RCC 7860 (cell line): ENCODE results near the gene OSBPL10.
"Not testable (repeated sequence)": the region's sequence is repeated elsewhere in the genome, so short reads cannot be mapped to it uniquely, and the experiment has no call there.

Experiments
- DNase-seq: peaks from one replicate; pipeline ENCODE4 v3.0.0-alpha.2; 2015; ENCODE audit warnings: low spot score
- FAIRE-seq: peaks from 2 replicates; lab custom pipeline; 2012; peaks lifted over from hg19 to GRCh38; lab: Jason Lieb, UNC

OSBPL10 gene

GRCh38 chr3:31689523-31689922 is 291.5 kb downstream of the OSBPL10 start:
- not testable (repeated sequence) for DNase-seq, FAIRE-seq

GRCh38 chr3:31688984-31689383 is 292.1 kb downstream of the OSBPL10 start:
- DNase-seq (no peak), FAIRE-seq (no peak)

- FAIRE-seq (no peak), DNase-seq (no peak)
Observed at GRCh38 chr3:31687020-31687802, 293.9 kb downstream of the OSBPL10 start.

GRCh38 chr3:31680072-31680870 is 300.8 kb downstream of the OSBPL10 start:
- no peak for FAIRE-seq
- DNase-seq, result no peak

GRCh38 chr3:31676556-31676955 is 304.5 kb downstream of the OSBPL10 start:
- DNase-seq, result no peak
- FAIRE-seq, result no peak

GRCh38 chr3:31673950-31674349 is 307.1 kb downstream of the OSBPL10 start:
- no peak for FAIRE-seq

GRCh38 chr3:31671976-31672375 is 309.1 kb downstream of the OSBPL10 start:
- FAIRE-seq (no peak), DNase-seq (no peak)

More at GRCh38 chr3:31673950-31674349, 307.1 kb downstream of the OSBPL10 start:
- no peak for DNase-seq

- FAIRE-seq (no peak), DNase-seq (no peak)
Observed at GRCh38 chr3:31671451-31671850, 309.6 kb downstream of the OSBPL10 start.

GRCh38 chr3:31670722-31671121 is 310.3 kb downstream of the OSBPL10 start:
- FAIRE-seq (no peak), DNase-seq (no peak)

GRCh38 chr3:31670136-31670535 is 310.9 kb downstream of the OSBPL10 start:
- no peak for DNase-seq

GRCh38 chr3:31668242-31668641 is 312.8 kb downstream of the OSBPL10 start:
- FAIRE-seq (no peak), DNase-seq (no peak)

More at GRCh38 chr3:31670136-31670535, 310.9 kb downstream of the OSBPL10 start:
- no peak for FAIRE-seq

GRCh38 chr3:31667582-31667981 is 313.5 kb downstream of the OSBPL10 start:
- DNase-seq (no peak), FAIRE-seq (no peak)

GRCh38 chr3:31664031-31664430 is 317.0 kb downstream of the OSBPL10 start:
- DNase-seq, result no peak
- FAIRE-seq, result no peak

- no peak for DNase-seq
Observed at GRCh38 chr3:31661993-31662670, 318.9 kb downstream of the OSBPL10 start.

GRCh38 chr3:31661286-31661685 is 319.8 kb downstream of the OSBPL10 start:
- FAIRE-seq (no peak), DNase-seq (no peak)

More at GRCh38 chr3:31661993-31662670, 318.9 kb downstream of the OSBPL10 start:
- FAIRE-seq, result no peak

- no peak for FAIRE-seq
- no peak for DNase-seq
Observed at GRCh38 chr3:31659246-31659645, 321.8 kb downstream of the OSBPL10 start.

- DNase-seq, result no peak
- no peak for FAIRE-seq
Observed at GRCh38 chr3:31654998-31655397, 326.1 kb downstream of the OSBPL10 start.

- DNase-seq (no peak), FAIRE-seq (no peak)
Observed at GRCh38 chr3:31653464-31653863, 327.6 kb downstream of the OSBPL10 start.

GRCh38 chr3:31652296-31652695 is 328.8 kb downstream of the OSBPL10 start:
- FAIRE-seq, result no peak

GRCh38 chr3:31648286-31648968 is 332.6 kb downstream of the OSBPL10 start:
- FAIRE-seq (no peak), DNase-seq (no peak)

More at GRCh38 chr3:31652296-31652695, 328.8 kb downstream of the OSBPL10 start:
- DNase-seq, result no peak

- no peak for FAIRE-seq
Observed at GRCh38 chr3:31645256-31645655, 335.8 kb downstream of the OSBPL10 start.

More at GRCh38 chr3:31645256-31645655, 335.8 kb downstream of the OSBPL10 start:
- DNase-seq, result no peak
